Neural progenitor cell (in vitro differentiated cells): ENCODE results near the gene KRT8. TPM values are rescaled to one million over a fixed set of nuclear protein-coding genes. Genes with fewer than 3 reads are reported as not detected.
"Not testable (repeated sequence)": the region's sequence is repeated elsewhere in the genome, so short reads cannot be mapped to it uniquely, and the experiment has no call there.

ENCODE experiments used
- DNase-seq: peaks from one replicate; pipeline ENCODE4 v3.0.0-alpha.2; 2016; ENCODE audit warnings: low spot score
- H2AFZ ChIP-seq: fragments of 200-600 bp; sonication (generic); replicated peaks from 2 replicates; pipeline ENCODE4 v1.6.1; 2016; ENCODE audit warnings: antibody characterized with exemption
- H3F3A ChIP-seq: fragments of 200-600 bp; sonication (generic); 2 replicates; pipeline ENCODE4 v1.6.1; 2016; ENCODE audit warnings: antibody characterized with exemption, low read depth
- H3K27ac ChIP-seq: fragments of 200-600 bp; sonication (generic); 2 replicates; pipeline ENCODE4 v1.5.1; 2016; ENCODE audit warnings: mild to moderate bottlenecking
- H3K27me3 ChIP-seq: fragments of 200-600 bp; sonication (generic); 2 replicates; pipeline ENCODE4 v1.6.1; 2016; ENCODE audit warnings: mild to moderate bottlenecking, moderate library complexity
- H3K36me3 ChIP-seq: fragments of 200-600 bp; sonication (generic); 2 replicates; pipeline ENCODE4 v1.5.1; 2016
- H3K4me1 ChIP-seq: fragments of 200-600 bp; sonication (generic); 2 replicates; pipeline ENCODE4 v1.6.1; 2016; ENCODE audit warnings: mixed run types
- H3K4me2 ChIP-seq: fragments of 200-600 bp; sonication (generic); 2 replicates; pipeline ENCODE4 v1.6.1; 2016
- H3K4me3 ChIP-seq: fragments of 200-600 bp; sonication (generic); 2 replicates; pipeline ENCODE4 v1.5.1; 2016
- H3K79me2 ChIP-seq: fragments of 200-600 bp; sonication (generic); 2 replicates; pipeline ENCODE4 v1.6.1; 2016; ENCODE audit warnings: low read depth
- H3K9ac ChIP-seq: fragments of 200-600 bp; sonication (generic); 2 replicates; pipeline ENCODE4 v1.6.1; 2016
- H3K9me3 ChIP-seq: fragments of 200-600 bp; sonication (generic); 2 replicates; pipeline ENCODE4 v1.5.1; 2016; ENCODE audit warnings: low read depth
- H4K20me1 ChIP-seq: fragments of 200-600 bp; sonication (generic); 2 replicates; pipeline ENCODE4 v1.6.1; 2016; ENCODE audit warnings: low read depth
- H3K27ac Mint-ChIP-seq: 3 replicates; pipeline ENCODE4 v1.8.0; 2021; ENCODE audit warnings: mixed read lengths
- H3K27me3 Mint-ChIP-seq: 2 replicates; pipeline ENCODE4 v1.8.0; 2022; ENCODE audit warnings: low read depth, mild to moderate bottlenecking, inconsistent platforms, moderate library complexity, mixed read lengths; ENCODE audit not compliant: insufficient read depth
- H3K36me3 Mint-ChIP-seq: 3 replicates; pipeline ENCODE4 v1.8.0; 2021; ENCODE audit warnings: mixed read lengths
- H3K4me1 Mint-ChIP-seq: 3 replicates; pipeline ENCODE4 v1.8.0; 2021; ENCODE audit warnings: mixed read lengths
- H3K4me3 Mint-ChIP-seq: 3 replicates; pipeline ENCODE4 v1.8.0; 2021; ENCODE audit warnings: mild to moderate bottlenecking, moderate library complexity, mixed read lengths
- H3K9me3 Mint-ChIP-seq: 3 replicates; pipeline ENCODE4 v1.8.0; 2020; ENCODE audit warnings: mixed read lengths
- EZH2 ChIP-seq: fragments of 200-600 bp; sonication (generic); IDR thresholded peaks from 2 replicates; pipeline ENCODE4 v1.6.1; 2017; ENCODE audit warnings: antibody characterized with exemption, mild to moderate bottlenecking, moderate library complexity
- EZH2phosphoT487 ChIP-seq: fragments of 200-600 bp; sonication (generic); IDR thresholded peaks from 2 replicates; pipeline ENCODE4 v1.6.1; 2017; ENCODE audit warnings: antibody characterized with exemption
- total RNA-seq: library from RNA; depleted of rRNA; stranded (reverse); fragments of >200 nt; gene quantifications from 2 replicates; pipeline ENCODE4 v1.2.3, GENCODE V29; 2015; ENCODE audit warnings: low replicate concordance
- TF ChIP-seq, protein P1 (sequence below): fragments of 200-600 bp; sonication (generic); IDR thresholded peaks from 2 replicates; pipeline ENCODE4 v1.5.1; 2017; ENCODE audit warnings: antibody characterized with exemption, mild to moderate bottlenecking

Gene KRT8
- total RNA-seq, 1 donor from 2014 or later = 168 TPM

DNA sequence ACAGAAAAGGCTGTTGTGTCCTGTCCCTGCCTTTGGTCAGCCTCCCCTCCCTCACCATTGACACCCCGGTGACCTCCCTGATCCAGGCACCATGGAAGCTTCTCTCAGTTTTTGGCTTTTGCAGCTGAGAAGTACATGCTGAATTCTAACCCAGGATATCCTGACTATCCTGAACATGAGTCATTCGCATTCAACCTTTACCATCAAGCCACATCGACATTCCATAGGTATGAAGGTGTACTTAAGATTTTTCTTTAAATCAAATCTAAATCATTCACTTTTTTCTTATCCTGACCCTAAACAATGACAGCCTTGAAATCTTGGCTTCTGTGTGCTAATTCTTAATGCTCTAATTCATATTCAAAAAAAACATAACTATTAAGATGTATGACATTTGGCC, 47.4 kb downstream of the KRT8 start:
- no peak overlapping the region for H3K27ac Mint-ChIP-seq
- Histone ChIP-seq H3K9ac (no peak overlapping the region), H3K79me2 (no peaks in the 10 kb centered on the region), H3K9me3 (no peaks in the 10 kb centered on the region), H3K4me3 (no peak overlapping the region), H3K4me2 (no peak overlapping the region), H2AFZ (no peak overlapping the region), H4K20me1 (no peaks in the 10 kb centered on the region), H3K36me3 (no peaks in the 10 kb centered on the region), H3F3A (no peaks in the 10 kb centered on the region), H3K27ac (no peak overlapping the region), H3K27me3 (no peaks in the 10 kb centered on the region), H3K4me1 (no peaks in the 10 kb centered on the region)
- peaks cover 6% of the 10 kb centered on the region for H3K9me3 Mint-ChIP-seq
- DNase-seq = no peak
- H3K4me1 Mint-ChIP-seq = no peaks in the 10 kb centered on the region
- peaks cover 13% of the 10 kb centered on the region for H3K27me3 Mint-ChIP-seq
- no peaks in the 10 kb centered on the region for H3K36me3 Mint-ChIP-seq
- no peak for TF ChIP-seq EZH2phosphoT487
- TF ChIP-seq, protein P1, sequence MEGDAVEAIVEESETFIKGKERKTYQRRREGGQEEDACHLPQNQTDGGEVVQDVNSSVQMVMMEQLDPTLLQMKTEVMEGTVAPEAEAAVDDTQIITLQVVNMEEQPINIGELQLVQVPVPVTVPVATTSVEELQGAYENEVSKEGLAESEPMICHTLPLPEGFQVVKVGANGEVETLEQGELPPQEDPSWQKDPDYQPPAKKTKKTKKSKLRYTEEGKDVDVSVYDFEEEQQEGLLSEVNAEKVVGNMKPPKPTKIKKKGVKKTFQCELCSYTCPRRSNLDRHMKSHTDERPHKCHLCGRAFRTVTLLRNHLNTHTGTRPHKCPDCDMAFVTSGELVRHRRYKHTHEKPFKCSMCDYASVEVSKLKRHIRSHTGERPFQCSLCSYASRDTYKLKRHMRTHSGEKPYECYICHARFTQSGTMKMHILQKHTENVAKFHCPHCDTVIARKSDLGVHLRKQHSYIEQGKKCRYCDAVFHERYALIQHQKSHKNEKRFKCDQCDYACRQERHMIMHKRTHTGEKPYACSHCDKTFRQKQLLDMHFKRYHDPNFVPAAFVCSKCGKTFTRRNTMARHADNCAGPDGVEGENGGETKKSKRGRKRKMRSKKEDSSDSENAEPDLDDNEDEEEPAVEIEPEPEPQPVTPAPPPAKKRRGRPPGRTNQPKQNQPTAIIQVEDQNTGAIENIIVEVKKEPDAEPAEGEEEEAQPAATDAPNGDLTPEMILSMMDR = no peak
- no peak for TF ChIP-seq EZH2
- no peak overlapping the region for H3K4me3 Mint-ChIP-seq

DNA sequence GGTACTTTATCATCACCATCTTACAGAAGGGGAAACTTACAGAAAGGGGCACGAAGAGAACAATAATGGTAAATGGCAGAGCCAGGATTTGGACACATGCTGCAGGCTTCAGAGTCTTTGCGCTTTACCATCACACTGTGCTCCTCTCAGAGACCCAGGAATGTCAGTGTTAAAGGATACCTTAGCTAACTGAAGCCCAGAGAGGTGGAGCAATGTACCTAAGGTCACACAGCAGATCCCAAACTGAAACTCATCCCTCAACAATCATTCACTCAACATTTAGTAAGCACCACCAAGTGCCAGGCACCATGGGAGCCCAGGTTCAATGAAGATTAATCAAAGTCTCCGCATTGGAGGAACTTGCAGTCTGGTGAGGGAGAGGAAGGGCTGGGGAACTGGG, 48.1 kb downstream of the KRT8 start:
- Mint-ChIP-seq H3K9me3 (peaks cover 6% of the 10 kb centered on the region), H3K4me1 (no peaks in the 10 kb centered on the region), H3K4me3 (no peak overlapping the region), H3K27ac (no peak overlapping the region), H3K27me3 (peaks cover 11% of the 10 kb centered on the region), H3K36me3 (no peaks in the 10 kb centered on the region)
- Histone ChIP-seq H3K79me2 (no peaks in the 10 kb centered on the region), H3K4me2 (no peak overlapping the region), H3K27me3 (no peaks in the 10 kb centered on the region), H3K36me3 (no peaks in the 10 kb centered on the region), H3F3A (no peaks in the 10 kb centered on the region), H4K20me1 (no peaks in the 10 kb centered on the region), H3K4me1 (no peaks in the 10 kb centered on the region), H3K27ac (no peak overlapping the region), H3K9me3 (no peaks in the 10 kb centered on the region), H3K4me3 (no peak overlapping the region), H2AFZ (no peak overlapping the region), H3K9ac (no peak overlapping the region)
- no peak for DNase-seq
- TF ChIP-seq EZH2 (no peak), EZH2phosphoT487 (no peak)
- TF ChIP-seq, protein P1 = no peak

DNA sequence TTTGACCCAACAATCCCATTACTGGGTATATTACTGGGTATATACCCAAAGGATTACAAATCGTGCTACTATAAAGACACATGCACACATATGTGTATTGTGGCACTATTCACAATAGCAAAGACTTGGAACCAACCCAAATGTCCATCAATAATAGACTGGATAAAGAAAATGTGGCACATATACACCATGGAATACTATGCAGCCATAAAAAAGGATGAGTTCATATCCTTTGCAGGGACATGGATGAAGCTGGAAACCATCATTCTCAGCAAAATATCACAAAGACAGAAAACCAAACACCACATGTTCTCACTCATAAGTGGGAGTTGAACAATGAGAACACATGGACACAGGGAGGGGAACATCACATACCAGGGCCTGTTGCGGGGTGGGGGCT, 48.8 kb downstream of the KRT8 start:
- not testable (repeated sequence) for H3K9me3 Mint-ChIP-seq, H3K79me2 ChIP-seq, H3K4me3 Mint-ChIP-seq, H3K9me3 ChIP-seq, H4K20me1 ChIP-seq, H3K36me3 ChIP-seq, DNase-seq, H3K27ac Mint-ChIP-seq, H3K4me1 ChIP-seq, H3K4me2 ChIP-seq, H3K4me1 Mint-ChIP-seq, H3K36me3 Mint-ChIP-seq, H3K27me3 ChIP-seq, H3F3A ChIP-seq, H2AFZ ChIP-seq, H3K9ac ChIP-seq, H3K27ac ChIP-seq, H3K4me3 ChIP-seq
- H3K27me3 Mint-ChIP-seq = peaks cover 12% of the 10 kb centered on the region

DNA sequence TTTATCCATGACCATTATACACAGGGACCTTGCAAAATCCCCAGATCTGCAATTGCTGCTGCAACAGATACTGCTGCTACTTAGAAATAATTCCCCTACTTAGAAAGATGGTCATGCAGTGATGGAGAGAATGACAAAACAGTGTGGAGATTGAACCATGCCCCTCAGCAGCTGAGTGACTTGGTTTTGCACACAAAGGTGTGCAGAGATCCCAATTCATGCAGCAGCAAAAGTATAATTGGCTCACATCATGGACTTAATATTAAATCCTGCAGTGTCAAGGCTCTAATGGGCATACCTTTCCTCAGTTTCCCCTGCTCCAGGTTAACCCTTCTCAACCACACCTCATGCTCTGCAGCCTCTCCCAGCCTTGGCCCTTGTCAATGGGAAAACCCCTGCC, 53.1 kb downstream of the KRT8 start:
- H3K4me3 ChIP-seq = no peak overlapping the region
- no peaks in the 10 kb centered on the region for H3K36me3 ChIP-seq
- H3K4me3 Mint-ChIP-seq = no peak overlapping the region
- H2AFZ ChIP-seq = no peak overlapping the region
- TF ChIP-seq EZH2 (no peak), EZH2phosphoT487 (no peak)
- TF ChIP-seq, protein P1 = no peak
- H3K79me2 ChIP-seq = no peaks in the 10 kb centered on the region
- H3K4me1 Mint-ChIP-seq = peaks cover 3% of the 10 kb centered on the region
- no peaks in the 10 kb centered on the region for H4K20me1 ChIP-seq
- H3K27ac Mint-ChIP-seq = no peak overlapping the region
- H3K36me3 Mint-ChIP-seq = no peaks in the 10 kb centered on the region
- no peak overlapping the region for H3K9ac ChIP-seq
- no peaks in the 10 kb centered on the region for H3K9me3 ChIP-seq
- H3K27ac ChIP-seq = no peak overlapping the region
- no peaks in the 10 kb centered on the region for H3K4me1 ChIP-seq
- peaks cover 6% of the 10 kb centered on the region for H3K9me3 Mint-ChIP-seq
- H3F3A ChIP-seq = no peaks in the 10 kb centered on the region
- peaks cover 8% of the 10 kb centered on the region for H3K27me3 Mint-ChIP-seq
- no peak for DNase-seq
- no peak overlapping the region for H3K4me2 ChIP-seq
- no peaks in the 10 kb centered on the region for H3K27me3 ChIP-seq
